Testis (tissue), 3 donors: ENCODE results near the gene SYNDIG1. TPM values are rescaled to one million over a fixed set of nuclear protein-coding genes. Genes with fewer than 3 reads are reported as not detected.

ENCODE experiments used
- DNase-seq: peaks from one replicate; pipeline ENCODE4 v3.0.0-alpha.2; 2019
- H3K27ac ChIP-seq, 2 donors: fragments of 200-600 bp; sonication (generic); one replicate each; pipeline ENCODE4 v1.5.1; 2019
- H3K27me3 ChIP-seq: fragments of 200-600 bp; sonication (generic); one replicate; pipeline ENCODE4 v1.5.1; 2019
- H3K36me3 ChIP-seq: fragments of 200-600 bp; sonication (generic); one replicate; pipeline ENCODE4 v1.5.1; 2017; ENCODE audit warnings: low read depth; ENCODE audit errors: missing control alignments
- H3K4me1 ChIP-seq: fragments of 200-600 bp; sonication (generic); one replicate; pipeline ENCODE4 v1.5.1; 2019
- H3K4me3 ChIP-seq, 2 donors: fragments of 200-600 bp; sonication (generic); one replicate each; pipeline ENCODE4 v1.5.1; 2017 to 2019
- H3K9me3 ChIP-seq: fragments of 200-600 bp; sonication (generic); one replicate; pipeline ENCODE4 v1.5.1; 2017
- POLR2A ChIP-seq: fragments of 450-650 bp; IDR thresholded peaks from one replicate; pipeline ENCODE4 v1.6.1; 2017; ENCODE audit warnings: antibody characterized with exemption, mild to moderate bottlenecking, moderate library complexity
- WGBS, 2 donors: methylation state at CpG; one replicate each; pipeline ENCODE4 v1.1.5; 2018; 5-methylcytosine and 5-hydroxymethylcytosine counted together
- intact Hi-C: fragments of 100-400 bp; cut with DNase I; formaldehyde crosslinking; loops from one replicate; pipeline ENCODE4 v1.15.1; 2023; ENCODE audit warnings: low total_unique reads
- polyA plus RNA-seq: library from polyadenylated mRNA; stranded (reverse); fragments of 350-450 nt; fragmentation: Illumina TruSeq; extraction: RNeasy Lipid Tissue Mini Kit (QIAGEN cat#74804); gene quantifications from one replicate; pipeline ENCODE4 v1.2.3, GENCODE V29; 2014; ENCODE audit warnings: low read depth, low replicate concordance; ENCODE audit not compliant: insufficient read depth
- total RNA-seq, 2 donors: library from RNA; depleted of rRNA; stranded (reverse); fragments of >200 nt; gene quantifications; one replicate each; pipeline ENCODE4 v1.2.3, GENCODE V29; 2016
- TF ChIP-seq, protein P1 (sequence below), 3 experiments: fragments of 450-650 bp in 2 of 3; fragments of 200-600 bp in 1 of 3; sonication (generic) in 1 of 3; IDR thresholded peaks; one replicate each; pipeline ENCODE4 v1.5.1; 2016 to 2019; ENCODE audit warnings: antibody characterized with exemption in 3 of 3, mild to moderate bottlenecking in 2 of 3, moderate library complexity in 1 of 3

Gene SYNDIG1
- total and polyA plus RNA-seq, 3 donors from 2014 or later = 2.1 to 3.2 (median 2.8) TPM

GRCh38 chr20:24579475-24579874, 110.0 kb downstream of the SYNDIG1 start:
- Histone ChIP-seq H3K4me1 (no peaks in the 10 kb centered on the region), H3K36me3 (no peaks in the 10 kb centered on the region), H3K27ac (no peak overlapping the region), H3K4me3 (no peak overlapping the region), H3K27me3 (no peaks in the 10 kb centered on the region), H3K9me3 (no peaks in the 10 kb centered on the region)
- DNase-seq = no peak
- TF ChIP-seq, protein P1, sequence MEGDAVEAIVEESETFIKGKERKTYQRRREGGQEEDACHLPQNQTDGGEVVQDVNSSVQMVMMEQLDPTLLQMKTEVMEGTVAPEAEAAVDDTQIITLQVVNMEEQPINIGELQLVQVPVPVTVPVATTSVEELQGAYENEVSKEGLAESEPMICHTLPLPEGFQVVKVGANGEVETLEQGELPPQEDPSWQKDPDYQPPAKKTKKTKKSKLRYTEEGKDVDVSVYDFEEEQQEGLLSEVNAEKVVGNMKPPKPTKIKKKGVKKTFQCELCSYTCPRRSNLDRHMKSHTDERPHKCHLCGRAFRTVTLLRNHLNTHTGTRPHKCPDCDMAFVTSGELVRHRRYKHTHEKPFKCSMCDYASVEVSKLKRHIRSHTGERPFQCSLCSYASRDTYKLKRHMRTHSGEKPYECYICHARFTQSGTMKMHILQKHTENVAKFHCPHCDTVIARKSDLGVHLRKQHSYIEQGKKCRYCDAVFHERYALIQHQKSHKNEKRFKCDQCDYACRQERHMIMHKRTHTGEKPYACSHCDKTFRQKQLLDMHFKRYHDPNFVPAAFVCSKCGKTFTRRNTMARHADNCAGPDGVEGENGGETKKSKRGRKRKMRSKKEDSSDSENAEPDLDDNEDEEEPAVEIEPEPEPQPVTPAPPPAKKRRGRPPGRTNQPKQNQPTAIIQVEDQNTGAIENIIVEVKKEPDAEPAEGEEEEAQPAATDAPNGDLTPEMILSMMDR (IDR thresholded peaks at IDR 0.05) = no peak
- no peak for TF ChIP-seq POLR2A
- intact Hi-C loops = no loop called here
- 86 to 91% methylated on average over 7 to 10 of the region's 10 CpGs for WGBS, 2 donors

- H3K4me3 ChIP-seq = no peak overlapping the region
- H3K36me3 ChIP-seq = no peaks in the 10 kb centered on the region
- TF ChIP-seq, protein P1 (IDR thresholded peaks at IDR 0.05) = no peak
- TF ChIP-seq POLR2A = no peak
- H3K4me1 ChIP-seq = no peaks in the 10 kb centered on the region
- no peaks in the 10 kb centered on the region for H3K9me3 ChIP-seq
- intact Hi-C loops = no loop called here
- no peaks in the 10 kb centered on the region for H3K27me3 ChIP-seq
- H3K27ac ChIP-seq = no peak overlapping the region
- WGBS, 2 donors = 84 to 89% methylated on average over 8 of the region's 8 CpGs
- no peak for DNase-seq
Measured at GRCh38 chr20:24580006-24580405, 110.6 kb downstream of the SYNDIG1 start.

DNA sequence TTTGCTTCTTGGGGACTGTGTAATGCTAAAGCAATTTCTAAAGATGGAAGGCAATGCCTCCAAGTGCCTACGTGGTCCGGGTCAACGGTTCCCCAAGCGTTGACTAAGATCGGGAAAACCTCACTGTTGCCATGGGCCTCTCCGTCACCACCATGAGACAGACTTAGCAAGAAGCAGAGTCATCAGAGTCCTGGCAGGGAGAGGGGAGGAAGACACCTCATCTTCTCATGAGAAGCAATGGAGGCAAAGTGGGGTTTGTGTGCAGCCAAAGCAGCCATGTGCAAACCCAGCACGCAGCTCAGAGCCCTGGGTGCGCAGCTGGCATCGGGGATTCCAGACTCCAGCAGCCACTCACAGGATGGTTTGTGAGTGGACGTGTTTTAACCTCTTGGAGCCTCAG, 111.4 kb downstream of the SYNDIG1 start:
- Histone ChIP-seq H3K27me3 (no peaks in the 10 kb centered on the region), H3K36me3 (no peaks in the 10 kb centered on the region), H3K4me1 (no peaks in the 10 kb centered on the region), H3K9me3 (no peaks in the 10 kb centered on the region), H3K27ac (no peak overlapping the region), H3K4me3 (no peak overlapping the region)
- WGBS, 2 donors = 89 to 96% methylated on average over 10 of the region's 10 CpGs
- TF ChIP-seq, protein P1 (IDR thresholded peaks at IDR 0.05) = no peak
- no peak for TF ChIP-seq POLR2A
- DNase-seq = no peak
- intact Hi-C loops = no loop called here

- no peak overlapping the region for H3K27ac ChIP-seq
- intact Hi-C loops = no loop called here
Measured at GRCh38 chr20:24581443-24582170, 112.2 kb downstream of the SYNDIG1 start.

More at GRCh38 chr20:24581443-24582170, 112.2 kb downstream of the SYNDIG1 start:
- Histone ChIP-seq H3K4me3 (no peak overlapping the region), H3K4me1 (no peaks in the 10 kb centered on the region), H3K36me3 (no peaks in the 10 kb centered on the region), H3K9me3 (no peaks in the 10 kb centered on the region), H3K27me3 (no peaks in the 10 kb centered on the region)
- DNase-seq = no peak
- TF ChIP-seq POLR2A = no peak
- TF ChIP-seq, protein P1 (IDR thresholded peaks at IDR 0.05) = no peak
- WGBS, 2 donors = 88 to 89% methylated on average over 12 to 13 of the region's 13 CpGs
